DND-41 (cell line): ENCODE data around the gene NAMPT.

Experiments used
- ATAC-seq: fragments of 200-7000 bp; cut with Tn5 transposase; 3 replicates; pipeline ENCODE4 v1.9.1; 2021; ENCODE audit warnings: low read depth; ENCODE audit not compliant: insufficient read depth
- DNase-seq: peaks from one replicate; pipeline ENCODE4 v3.0.0-alpha.2; 2020
- H2AFZ ChIP-seq: 2 replicates; pipeline ENCODE4 v1.6.0; 2012; ENCODE audit warnings: low read depth, low read length
- H3K27ac ChIP-seq: 2 replicates; pipeline ENCODE4 v1.5.1; 2012; ENCODE audit warnings: low read length, inconsistent platforms
- H3K27me3 ChIP-seq: fragments of 200-600 bp; sonication (generic); 2 replicates; pipeline ENCODE4 v1.6.0; 2012; ENCODE audit warnings: low read length, mild to moderate bottlenecking, inconsistent platforms; ENCODE audit not compliant: insufficient read depth, poor library complexity
- H3K36me3 ChIP-seq: 2 replicates; pipeline ENCODE4 v1.5.1; 2012; ENCODE audit warnings: low read length, inconsistent platforms; ENCODE audit not compliant: insufficient read depth
- H3K4me1 ChIP-seq: 2 replicates; pipeline ENCODE4 v1.5.1; 2012; ENCODE audit warnings: mild to moderate bottlenecking, low read length; ENCODE audit not compliant: insufficient read depth
- H3K4me2 ChIP-seq: 2 replicates; pipeline ENCODE4 v1.6.0; 2012; ENCODE audit warnings: mild to moderate bottlenecking, moderate library complexity, low read length, inconsistent platforms; ENCODE audit not compliant: insufficient read depth
- H3K4me3 ChIP-seq, 2 experiments: fragments of 200-600 bp in 1 of 2; shearing (Covaris generic) in 1 of 2; 2 replicates each; pipeline ENCODE4 v1.5.1; 2012 to 2016; ENCODE audit warnings: inconsistent platforms in 2 of 2, low read length in 2 of 2, mild to moderate bottlenecking in 2 of 2, low read depth in 1 of 2, moderate library complexity in 1 of 2
- H3K79me2 ChIP-seq: 2 replicates; pipeline ENCODE4 v1.6.0; 2012; ENCODE audit warnings: low read length, inconsistent platforms; ENCODE audit not compliant: insufficient read depth
- H3K9ac ChIP-seq: 2 replicates; pipeline ENCODE4 v1.6.0; 2012; ENCODE audit warnings: low read depth, mild to moderate bottlenecking, inconsistent platforms, low read length, moderate library complexity
- H3K9me3 ChIP-seq: 2 replicates; pipeline ENCODE4 v1.5.1; 2012; ENCODE audit warnings: low read length, moderate library complexity, mild to moderate bottlenecking, inconsistent platforms; ENCODE audit not compliant: insufficient read depth, severe bottlenecking
- H4K20me1 ChIP-seq: 2 replicates; pipeline ENCODE4 v1.6.0; 2012; ENCODE audit warnings: low read length; ENCODE audit not compliant: insufficient read depth
- EZH2 ChIP-seq: IDR thresholded peaks from 3 replicates; pipeline ENCODE4 v1.6.1; 2012; ENCODE audit warnings: borderline replicate concordance, low read depth, mild to moderate bottlenecking, moderate library complexity, low read length, inconsistent platforms; ENCODE audit not compliant: severe bottlenecking
- TF ChIP-seq, protein P1 (sequence below): IDR thresholded peaks from 2 replicates; pipeline ENCODE4 v1.5.1; 2012; ENCODE audit warnings: borderline replicate concordance, low read length, moderate library complexity, mild to moderate bottlenecking; ENCODE audit not compliant: poor library complexity, severe bottlenecking; ENCODE audit errors: extremely low read depth

Gene NAMPT

GRCh38 chr7:106252568-106252967 lies 32.2 kb downstream of the NAMPT start:
- Histone ChIP-seq H3K27me3 (no peaks in the 10 kb centered on the region), H3K9me3 (no peaks in the 10 kb centered on the region), H3K27ac (no peak overlapping the region), H3K79me2 (no peaks in the 10 kb centered on the region), H3K4me2 (no peak overlapping the region), H3K36me3 (peaks cover 51% of the 10 kb centered on the region), H3K4me3 (no peak overlapping the region), H3K9ac (no peak overlapping the region), H3K4me1 (no peaks in the 10 kb centered on the region), H2AFZ (no peak overlapping the region), H4K20me1 (no peaks in the 10 kb centered on the region)
- ATAC-seq (no peak), DNase-seq (no peak)
- TF ChIP-seq EZH2 = no peak
- TF ChIP-seq, protein P1, sequence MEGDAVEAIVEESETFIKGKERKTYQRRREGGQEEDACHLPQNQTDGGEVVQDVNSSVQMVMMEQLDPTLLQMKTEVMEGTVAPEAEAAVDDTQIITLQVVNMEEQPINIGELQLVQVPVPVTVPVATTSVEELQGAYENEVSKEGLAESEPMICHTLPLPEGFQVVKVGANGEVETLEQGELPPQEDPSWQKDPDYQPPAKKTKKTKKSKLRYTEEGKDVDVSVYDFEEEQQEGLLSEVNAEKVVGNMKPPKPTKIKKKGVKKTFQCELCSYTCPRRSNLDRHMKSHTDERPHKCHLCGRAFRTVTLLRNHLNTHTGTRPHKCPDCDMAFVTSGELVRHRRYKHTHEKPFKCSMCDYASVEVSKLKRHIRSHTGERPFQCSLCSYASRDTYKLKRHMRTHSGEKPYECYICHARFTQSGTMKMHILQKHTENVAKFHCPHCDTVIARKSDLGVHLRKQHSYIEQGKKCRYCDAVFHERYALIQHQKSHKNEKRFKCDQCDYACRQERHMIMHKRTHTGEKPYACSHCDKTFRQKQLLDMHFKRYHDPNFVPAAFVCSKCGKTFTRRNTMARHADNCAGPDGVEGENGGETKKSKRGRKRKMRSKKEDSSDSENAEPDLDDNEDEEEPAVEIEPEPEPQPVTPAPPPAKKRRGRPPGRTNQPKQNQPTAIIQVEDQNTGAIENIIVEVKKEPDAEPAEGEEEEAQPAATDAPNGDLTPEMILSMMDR = no peak

DNA sequence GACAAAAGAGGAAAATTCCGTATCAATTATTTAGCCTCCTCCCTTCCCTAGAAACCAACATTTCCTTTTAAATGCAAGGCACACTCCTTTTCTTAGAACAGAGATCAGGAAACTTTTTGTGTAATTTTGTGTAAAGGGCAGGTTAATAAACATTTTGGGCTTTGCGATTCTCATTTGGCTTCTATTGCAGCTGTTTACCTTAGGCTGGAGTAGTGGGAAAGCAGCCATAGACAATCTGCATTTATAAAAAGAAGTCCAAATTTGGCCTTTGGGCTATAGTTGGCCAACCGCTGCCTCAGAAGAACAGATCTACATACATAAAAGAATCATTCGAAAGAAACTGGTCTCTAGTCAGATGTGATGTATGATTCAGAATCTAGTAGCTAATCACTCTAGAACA lies 35.3 kb downstream of the NAMPT start:
- no peak overlapping the region for H3K4me3 ChIP-seq
- no peaks in the 10 kb centered on the region for H3K79me2 ChIP-seq
- no peak overlapping the region for H3K27ac ChIP-seq
- no peaks in the 10 kb centered on the region for H3K4me1 ChIP-seq
- no peaks in the 10 kb centered on the region for H4K20me1 ChIP-seq
- ATAC-seq (no peak), DNase-seq (no peak)
- no peak overlapping the region for H3K9ac ChIP-seq
- no peaks in the 10 kb centered on the region for H3K27me3 ChIP-seq
- TF ChIP-seq EZH2 = no peak
- TF ChIP-seq, protein P1 = no peak
- no peak overlapping the region for H3K4me2 ChIP-seq
- no peak overlapping the region for H2AFZ ChIP-seq
- H3K36me3 ChIP-seq = peaks cover 54% of the 10 kb centered on the region
- H3K9me3 ChIP-seq = no peaks in the 10 kb centered on the region

- Histone ChIP-seq H3K9ac (no peak overlapping the region), H3K27ac (no peak overlapping the region), H4K20me1 (no peaks in the 10 kb centered on the region), H3K27me3 (no peaks in the 10 kb centered on the region), H2AFZ (no peak overlapping the region), H3K36me3 (peaks cover 46% of the 10 kb centered on the region), H3K79me2 (no peaks in the 10 kb centered on the region), H3K4me1 (no peaks in the 10 kb centered on the region), H3K4me3 (no peak overlapping the region), H3K4me2 (no peak overlapping the region), H3K9me3 (no peaks in the 10 kb centered on the region)
- TF ChIP-seq, protein P1 = no peak
- no peak for TF ChIP-seq EZH2
- ATAC-seq = no peak
- no peak for DNase-seq
Measured at GRCh38 chr7:106248600-106248999, 36.2 kb downstream of the NAMPT start.

DNA sequence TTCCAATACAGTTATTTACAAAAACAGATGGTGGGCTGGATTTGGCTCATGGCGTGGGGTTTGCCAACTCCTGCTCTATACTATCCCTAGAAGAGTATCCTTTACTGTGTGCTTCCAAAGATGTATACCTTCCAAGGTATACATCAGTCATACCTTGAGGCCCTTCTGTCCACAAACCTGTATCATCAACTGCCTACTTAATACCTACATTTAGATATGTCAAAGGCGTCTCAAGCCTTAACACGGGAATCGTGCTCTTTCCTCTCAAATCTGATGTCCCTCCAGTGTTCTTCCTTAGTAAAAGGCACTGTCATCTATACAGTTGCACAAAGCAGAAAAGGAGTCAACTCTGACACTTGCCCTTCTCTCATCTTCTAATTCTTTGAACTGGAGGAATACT lies 36.9 kb downstream of the NAMPT start:
- H3K36me3 ChIP-seq = peaks cover 39% of the 10 kb centered on the region
- DNase-seq (no peak), ATAC-seq (no peak)
- no peak overlapping the region for H2AFZ ChIP-seq
- H3K79me2 ChIP-seq = no peaks in the 10 kb centered on the region
- no peak overlapping the region for H3K4me2 ChIP-seq
- no peak overlapping the region for H3K9ac ChIP-seq
- H4K20me1 ChIP-seq = no peaks in the 10 kb centered on the region
- no peaks in the 10 kb centered on the region for H3K9me3 ChIP-seq
- H3K27me3 ChIP-seq = no peaks in the 10 kb centered on the region
- H3K4me1 ChIP-seq = no peaks in the 10 kb centered on the region
- no peak overlapping the region for H3K4me3 ChIP-seq
- TF ChIP-seq EZH2 = no peak
- TF ChIP-seq, protein P1 = no peak
- H3K27ac ChIP-seq = no peak overlapping the region
